Inferior parietal cortex (tissue), 1 donor: Measurements from ENCODE around the gene GRID1.
"Not testable (repeated sequence)": the region's sequence is repeated elsewhere in the genome, so short reads cannot be mapped to it uniquely, and the experiment has no call there.

Experiments used
- DNase-seq: peaks from one replicate; pipeline ENCODE4 v3.0.0-alpha.2; 2016; ENCODE audit errors: extremely low spot score

The GRID1 gene

DNA sequence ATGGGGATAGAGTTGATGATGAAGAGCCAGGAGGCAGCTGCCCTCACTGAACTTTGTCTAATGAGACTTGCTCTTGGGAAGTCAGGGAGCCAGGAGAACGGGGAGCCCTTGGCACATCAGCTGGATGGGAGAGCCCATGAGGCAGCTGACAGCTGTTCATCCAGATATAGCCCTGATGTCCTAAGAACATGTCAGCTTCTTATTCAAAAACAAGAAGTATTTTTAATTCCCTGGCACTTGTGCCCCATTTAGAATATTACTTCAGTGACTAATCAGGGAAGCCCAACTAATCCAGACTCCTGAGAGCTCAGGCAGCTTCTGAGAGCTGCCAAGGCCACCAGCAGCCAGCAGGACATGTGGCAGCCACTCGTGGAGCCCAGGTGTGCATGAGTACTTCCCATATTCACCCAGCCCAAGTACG lies 363.4 kb downstream of the GRID1 start:
- no peak for DNase-seq

DNA sequence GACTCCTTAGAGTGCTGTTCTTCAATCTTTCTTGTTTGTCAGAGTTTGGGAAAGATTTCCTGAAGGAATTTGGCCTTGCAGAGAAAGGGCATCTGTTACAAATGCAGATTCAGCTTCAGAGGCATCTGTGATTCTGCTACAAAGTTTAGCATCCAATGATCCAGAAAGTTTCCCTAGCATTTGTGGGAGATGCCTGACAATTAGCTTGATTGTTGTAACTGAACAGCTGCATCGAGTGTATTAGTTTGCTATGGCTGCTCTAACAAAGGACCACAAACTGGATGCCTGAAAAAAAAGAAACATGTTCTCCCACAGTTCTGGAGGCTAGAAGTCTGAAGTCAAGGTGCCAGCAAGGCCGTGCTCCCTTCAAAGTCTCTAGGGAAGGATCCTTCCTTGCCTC lies 365.1 kb downstream of the GRID1 start:
- DNase-seq = no peak

DNA sequence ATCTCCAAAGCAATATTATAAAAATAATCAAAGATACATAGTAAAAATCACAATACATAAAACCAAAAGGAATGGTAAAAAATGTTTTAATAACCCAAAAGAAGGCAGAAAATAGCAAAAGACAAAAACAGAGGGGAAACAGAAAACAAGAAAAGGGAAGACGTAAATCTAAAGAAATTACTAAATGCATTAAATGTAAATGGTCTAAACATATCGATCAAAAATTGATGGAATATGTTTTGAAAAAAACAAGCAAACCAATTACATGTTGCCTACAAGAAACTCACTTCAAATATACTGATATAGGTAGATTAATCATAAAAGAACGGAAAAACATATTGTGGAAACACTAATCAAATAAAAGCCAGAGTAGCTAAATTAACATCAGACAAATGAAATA lies 369.1 kb downstream of the GRID1 start:
- DNase-seq = no peak

DNA sequence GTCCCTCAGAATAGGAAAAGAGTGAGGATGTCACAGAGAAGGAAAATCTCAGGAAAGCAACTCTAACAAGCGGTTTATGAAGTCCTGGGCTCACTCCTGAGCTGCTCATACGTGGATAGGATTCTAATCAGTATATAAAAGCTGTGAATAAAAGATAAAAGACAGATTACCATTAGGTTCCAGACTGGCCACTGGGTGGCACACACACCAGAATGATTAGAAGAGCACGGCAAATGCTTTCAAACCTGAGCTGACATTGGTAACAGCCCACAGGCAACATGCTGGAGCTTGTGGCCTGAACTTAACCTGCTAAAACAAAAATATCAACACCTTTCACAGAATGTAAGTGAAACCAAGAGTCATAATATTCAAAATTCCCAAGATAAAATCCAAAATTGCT lies 370.8 kb downstream of the GRID1 start:
- peak; percentile 71 for DNase-seq

DNA sequence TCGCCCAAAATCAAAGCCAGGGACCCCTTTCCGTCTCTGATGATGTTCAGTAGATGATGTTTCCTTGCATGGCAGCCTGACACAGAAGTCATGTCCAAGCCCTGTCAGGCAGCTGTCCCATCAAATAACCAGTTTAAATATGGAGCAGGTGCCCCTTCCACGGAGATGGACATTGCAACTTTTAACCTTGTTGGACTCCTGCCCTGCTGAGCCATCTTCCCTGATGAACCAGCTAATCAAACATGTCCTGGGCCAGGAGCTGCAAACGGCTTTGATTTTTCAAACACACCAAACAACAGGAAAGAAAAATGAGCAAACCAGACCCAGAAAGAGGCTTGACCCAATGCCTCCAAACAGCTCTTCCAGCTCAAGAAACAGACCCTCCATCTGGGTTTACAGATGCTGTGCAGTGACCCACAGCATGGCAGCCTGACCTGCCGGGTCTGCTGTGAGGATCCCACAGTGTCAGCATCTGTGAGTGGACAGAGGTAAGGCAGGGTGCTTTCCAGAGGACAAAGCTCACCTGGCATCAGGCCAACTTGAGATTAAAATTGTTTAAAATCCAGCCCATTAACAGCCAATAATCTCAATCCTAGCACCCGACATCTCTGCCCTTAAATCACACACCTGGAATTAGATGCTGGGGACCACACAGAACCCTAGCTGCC lies 372.6 kb downstream of the GRID1 start:
- DNase-seq = no peak

DNA sequence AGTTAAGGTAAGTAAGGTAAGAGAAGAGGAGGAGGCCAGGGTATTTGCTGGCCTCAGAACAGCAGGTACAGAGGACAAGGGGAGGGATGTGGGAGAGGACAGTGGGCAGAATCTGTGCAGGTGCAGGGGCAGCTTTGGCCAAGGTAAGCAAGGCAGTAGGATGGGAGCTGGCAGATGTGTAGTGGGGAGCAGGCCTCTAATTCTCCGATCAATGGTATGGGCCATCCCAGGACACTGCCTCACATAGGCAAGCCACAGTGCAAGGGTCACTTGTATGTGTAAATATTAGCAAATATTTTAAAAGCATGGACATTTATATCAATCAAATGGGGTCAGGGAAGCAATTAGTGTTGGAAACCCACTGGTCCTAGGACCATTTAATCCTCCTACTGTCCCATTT lies 373.5 kb downstream of the GRID1 start:
- no peak for DNase-seq

DNA sequence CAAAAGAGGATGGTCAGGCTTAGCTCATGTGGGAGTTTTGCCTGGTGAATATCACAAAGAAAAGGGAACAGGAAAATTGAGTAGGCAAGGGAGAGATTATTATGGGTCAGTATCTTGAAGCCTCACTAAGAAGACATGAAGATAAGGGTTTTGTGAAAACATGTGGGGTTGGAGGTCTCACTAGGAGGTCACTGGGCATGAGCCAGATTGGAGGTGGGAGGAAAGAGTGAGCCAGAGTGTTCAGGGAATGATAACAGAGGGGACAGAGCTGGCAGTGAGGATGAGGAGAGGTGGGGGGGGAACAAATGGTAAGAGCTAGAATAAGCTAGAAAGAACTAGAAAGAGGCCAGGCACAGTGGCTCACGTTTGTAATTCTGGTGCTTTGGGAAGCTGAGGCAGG lies 374.3 kb downstream of the GRID1 start:
- no peak for DNase-seq

DNA sequence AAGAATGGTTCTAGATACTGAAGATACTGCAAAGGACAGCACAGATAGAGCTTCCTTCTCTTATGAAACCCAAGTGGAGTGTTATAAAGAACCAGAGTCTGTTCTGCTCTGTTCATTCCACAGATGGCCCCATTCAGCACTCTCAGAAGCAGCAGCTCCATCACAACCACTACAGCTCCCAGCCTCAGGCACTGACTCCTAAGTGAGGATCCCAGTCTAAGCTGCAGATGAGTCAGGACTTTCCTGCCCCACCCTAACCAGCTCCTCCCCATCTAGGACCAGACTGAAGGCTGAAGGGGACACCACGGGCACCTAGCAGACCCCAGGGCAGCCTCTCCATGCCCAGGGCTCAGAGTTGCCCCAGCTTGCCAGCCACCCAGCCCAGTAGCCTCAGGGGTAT lies 379.8 kb downstream of the GRID1 start:
- DNase-seq = no peak

DNA sequence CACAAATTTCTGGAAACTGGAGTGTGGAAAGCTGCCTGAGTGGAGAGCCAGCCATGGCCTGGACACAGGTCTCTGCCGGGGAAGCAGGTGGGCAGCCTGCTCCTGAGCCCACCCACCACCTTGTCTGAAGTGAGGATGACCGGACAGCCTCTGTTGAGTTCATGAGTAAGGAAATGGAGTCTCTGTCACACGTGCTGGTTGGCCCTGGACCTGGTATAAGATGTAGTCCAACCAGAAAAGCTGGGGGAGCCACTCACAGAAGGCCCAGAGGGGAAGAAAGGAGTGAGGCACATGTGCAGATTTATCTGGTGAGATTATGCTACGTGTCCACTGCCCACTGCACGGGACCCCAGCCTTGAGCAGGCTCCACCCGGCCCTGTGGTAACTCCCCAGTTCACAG lies 383.5 kb downstream of the GRID1 start:
- no peak for DNase-seq

DNA sequence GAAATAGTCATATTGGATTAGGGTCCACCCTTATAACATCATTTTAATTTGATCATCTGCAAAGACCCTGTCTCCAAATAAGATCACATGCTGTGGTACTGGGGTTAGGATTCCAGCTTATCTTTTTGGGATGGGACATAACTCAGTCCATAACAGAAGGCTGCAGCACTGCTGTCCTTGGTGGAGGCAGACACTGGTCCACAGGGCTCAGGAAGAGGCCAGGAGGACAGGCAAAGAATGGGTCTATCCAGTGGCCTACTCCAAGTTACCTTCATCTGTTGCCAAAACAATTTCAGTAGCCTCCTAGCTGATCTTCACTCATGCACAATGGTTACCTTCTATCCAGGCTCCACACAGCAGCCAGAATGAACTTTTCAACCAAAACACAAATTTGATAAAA lies 387.0 kb downstream of the GRID1 start:
- no peak for DNase-seq

DNA sequence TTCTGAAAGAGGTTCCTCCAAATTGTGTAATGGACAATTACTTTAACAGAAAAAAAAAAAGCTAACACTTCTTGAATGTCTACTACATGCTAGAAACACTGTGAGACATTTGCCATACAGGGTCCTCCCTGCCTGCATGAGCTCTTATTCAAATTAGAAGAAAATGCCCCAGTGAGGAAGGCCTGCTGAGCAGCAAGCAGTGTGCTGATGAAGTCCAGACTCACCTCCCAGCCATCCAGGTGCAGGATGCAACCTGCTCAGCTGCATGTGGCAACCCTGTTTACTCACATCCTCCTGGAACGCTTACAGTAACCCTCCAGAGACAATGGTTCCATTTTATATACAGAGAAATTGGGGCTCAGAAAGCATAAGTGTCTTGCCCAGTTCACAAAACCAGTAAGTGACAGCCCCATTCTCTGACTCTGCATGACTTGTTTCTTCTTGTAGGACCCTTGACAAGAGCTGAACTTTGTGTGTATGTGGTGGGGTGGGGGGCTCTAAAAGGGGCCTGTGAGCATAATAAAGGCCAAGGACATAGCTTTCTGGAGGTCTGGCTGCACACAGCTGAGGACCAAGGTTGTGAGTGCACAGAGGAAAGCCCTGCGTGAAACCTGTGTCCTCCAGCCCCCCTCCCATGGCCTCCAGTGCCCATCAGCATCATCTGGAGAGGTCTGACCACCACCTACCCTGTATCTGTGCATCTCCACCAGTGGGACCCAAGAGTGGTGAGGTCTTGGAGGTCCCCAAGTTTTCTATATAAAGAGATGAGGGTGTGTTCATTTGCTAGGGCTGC lies 387.8 kb downstream of the GRID1 start:
- DNase-seq = no peak

DNA sequence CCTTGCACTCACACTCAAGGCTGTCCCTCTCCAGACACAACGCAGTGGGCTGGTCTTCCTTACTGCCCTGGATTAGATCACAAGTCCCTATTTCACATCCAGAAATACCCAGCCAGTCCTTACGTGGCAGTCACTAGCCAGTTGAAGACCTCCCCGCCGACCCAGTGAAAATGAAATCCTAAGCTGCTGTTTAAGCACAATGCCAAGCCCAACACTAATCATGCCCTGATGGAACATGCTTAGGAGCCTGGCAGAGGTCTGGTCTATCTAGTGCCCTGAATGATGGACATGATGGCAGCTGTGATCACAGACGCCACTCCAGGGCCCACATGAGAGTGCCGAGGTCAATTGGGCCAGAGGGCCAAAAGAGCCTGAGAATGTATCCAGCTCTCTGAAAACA lies 389.0 kb downstream of the GRID1 start:
- DNase-seq = no peak

DNA sequence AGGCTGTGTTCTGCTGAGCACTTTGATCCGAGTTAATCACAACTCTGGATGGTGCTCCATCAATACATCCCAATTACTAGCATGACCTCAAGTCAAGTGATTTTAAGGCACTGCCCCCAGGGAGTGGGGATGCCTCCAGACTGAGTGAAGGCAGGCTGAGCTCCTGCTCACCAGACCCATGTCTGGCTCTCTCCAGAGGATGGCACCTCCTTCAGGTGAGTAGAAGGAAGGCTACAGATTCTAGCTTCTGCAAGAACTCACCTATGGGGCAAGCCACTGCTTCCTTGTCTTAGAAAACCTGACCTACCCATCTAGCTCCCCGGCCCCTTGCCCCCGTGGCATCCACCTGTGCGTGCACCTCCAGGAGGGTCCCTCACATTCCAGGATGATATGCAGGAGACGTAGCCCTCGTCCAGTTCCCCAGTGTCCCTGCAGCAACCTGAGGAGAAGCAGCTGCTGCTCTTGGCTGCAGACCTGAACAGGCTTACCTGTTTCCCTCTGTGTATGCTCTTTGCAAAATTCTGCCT lies 390.3 kb downstream of the GRID1 start:
- no peak for DNase-seq

DNA sequence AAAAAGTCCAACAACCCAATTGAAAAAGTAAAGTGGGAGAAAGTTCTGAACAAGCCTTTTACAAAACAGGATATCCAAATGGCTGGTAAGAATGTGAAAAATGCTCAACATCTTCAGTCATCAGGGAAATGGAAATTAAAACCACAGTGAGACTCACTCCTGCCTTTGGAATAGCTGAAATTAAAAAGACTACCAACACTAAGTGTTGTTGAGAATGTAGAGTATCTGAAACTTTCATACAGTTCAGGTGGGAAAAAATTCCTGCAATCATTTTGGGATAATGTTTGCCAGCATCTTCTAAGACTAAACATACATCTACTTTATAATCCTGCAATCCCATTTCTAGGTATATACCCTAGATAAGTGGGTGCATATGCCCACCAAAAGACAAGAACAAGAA lies 395.1 kb downstream of the GRID1 start:
- no peak for DNase-seq

DNA sequence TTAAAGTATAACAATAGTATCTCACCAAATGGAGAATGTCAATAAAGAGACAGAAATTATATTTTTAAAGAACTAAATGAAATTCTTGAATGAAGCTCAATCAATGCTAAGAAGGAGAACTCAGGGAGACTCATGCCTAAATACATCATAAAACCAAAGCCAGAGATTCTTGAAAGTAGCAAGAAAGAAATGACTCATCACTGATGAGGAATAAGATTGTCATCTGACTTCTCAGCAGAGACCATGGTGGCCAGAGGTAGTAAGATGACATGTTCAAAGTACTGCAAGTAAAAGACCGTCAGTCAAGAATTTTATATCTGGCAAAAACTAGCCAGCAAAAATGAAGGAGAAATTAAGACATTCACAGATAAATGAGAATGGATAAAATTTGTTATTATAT lies 399.0 kb downstream of the GRID1 start:
- DNase-seq = no peak

DNA sequence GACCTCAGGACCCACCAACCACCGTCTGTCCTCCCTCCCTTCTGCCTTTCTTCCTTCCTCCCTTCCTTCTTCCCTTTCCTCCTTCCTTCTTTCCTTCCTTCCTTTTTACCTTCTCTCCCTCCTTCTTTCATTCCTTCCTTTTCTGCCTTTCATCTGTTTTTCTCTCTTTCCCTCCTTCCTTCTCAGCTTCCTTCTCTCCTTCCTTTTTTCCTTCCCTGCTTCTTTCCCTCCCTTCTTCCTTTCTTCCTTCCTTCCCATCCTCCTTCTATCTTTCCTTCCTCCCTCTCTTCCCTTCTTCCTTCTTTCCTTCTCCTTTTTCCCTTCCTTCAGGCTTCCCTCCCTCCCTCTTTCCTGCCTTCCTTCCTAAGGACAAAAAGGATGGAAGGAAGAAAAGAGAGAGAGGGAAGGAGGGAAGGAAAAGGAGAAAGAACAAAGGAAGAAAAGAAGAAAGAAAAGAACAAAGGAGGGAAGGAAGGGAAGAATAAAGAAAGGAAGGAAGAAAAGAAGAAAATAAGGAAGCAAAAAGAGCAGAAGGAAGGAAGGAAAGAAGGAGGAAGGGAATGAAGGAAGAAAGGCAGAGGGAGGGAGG lies 405.0 kb downstream of the GRID1 start:
- DNase-seq = no peak

DNA sequence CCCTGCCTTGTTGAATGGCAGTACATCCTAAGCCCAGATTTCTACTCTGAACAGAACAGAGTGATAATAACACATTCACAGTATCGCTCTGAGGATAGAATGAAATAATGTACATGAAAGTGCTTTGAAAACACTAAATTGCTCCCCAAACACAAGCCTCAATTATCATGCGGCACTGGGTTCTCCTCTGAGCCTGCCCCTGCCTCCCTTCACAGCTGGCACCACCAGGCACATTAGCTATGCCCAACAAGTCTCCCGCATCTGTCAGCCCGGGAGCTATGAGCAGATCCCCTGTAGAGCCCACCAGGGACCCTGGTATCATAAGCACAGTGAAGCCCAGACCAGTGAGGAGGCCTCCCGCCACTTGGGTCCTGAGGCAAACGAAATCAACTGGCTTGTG lies 405.5 kb downstream of the GRID1 start:
- peak; percentile 6 for DNase-seq

DNA sequence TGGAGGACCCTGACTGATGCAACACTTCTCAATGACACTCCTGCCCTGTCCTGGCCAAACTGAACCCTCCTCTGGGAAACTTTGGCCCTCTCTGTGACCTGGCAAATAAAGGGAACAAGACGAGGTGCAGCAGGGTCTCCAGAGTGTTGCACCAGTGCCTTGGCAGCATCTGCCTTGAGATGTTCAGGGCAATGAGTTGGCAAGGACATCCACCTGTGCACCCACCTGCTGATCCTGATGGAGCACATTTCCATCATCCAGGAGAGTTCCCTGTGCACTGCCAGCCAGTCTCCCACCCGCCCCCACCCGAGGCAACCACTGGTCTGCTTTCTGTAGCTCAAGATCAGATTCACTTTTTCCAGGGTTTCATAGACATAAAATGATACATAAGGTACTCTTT lies 407.4 kb downstream of the GRID1 start:
- DNase-seq = no peak

DNA sequence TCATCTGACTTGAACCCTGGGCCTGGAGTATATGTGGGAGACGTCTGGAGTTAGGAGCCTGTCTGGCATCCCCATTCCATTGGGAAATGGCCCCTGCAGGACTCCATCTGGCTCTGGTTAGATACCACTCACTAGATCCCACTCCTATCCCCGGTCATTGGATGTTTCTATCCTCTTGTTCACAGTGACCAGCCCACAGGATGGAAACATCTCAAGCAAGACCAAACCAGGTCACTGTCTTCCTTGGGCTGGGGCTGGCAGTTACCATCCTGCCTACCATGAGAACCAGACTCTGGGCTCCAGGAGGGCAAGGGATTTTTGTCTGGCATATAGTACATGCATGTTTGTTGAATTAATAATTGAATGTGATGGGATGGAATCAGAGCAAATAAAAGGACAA lies 415.7 kb downstream of the GRID1 start:
- DNase-seq = no peak

DNA sequence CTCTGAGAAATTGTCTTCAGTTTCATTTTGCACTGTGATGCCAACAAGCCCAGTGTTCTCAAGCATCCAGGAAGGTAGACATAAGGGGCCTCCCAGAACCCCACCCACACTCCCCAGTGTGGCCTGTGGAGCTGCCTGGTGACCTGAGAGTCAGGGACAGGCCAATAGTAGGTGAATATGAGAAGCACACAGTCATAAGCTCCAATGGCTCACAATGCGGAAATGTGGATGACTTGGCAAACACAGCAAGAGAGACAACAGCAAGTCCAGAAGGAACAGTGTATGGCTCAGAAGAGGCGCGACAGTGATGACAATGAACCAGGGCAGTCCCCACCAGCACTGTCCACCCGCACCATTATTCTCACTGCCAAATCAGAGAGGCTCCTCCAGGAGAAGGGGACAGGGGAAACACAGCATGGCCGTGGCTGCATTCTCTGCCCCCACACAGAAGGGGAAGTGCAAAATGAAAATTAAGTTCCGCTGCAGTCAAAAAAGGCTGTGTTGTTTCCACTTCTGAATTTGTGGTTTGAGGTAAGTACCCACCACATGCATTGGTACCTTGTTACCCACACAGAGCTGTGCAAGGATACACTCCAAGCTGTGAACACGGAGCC lies 419.8 kb downstream of the GRID1 start:
- DNase-seq = no peak

DNA sequence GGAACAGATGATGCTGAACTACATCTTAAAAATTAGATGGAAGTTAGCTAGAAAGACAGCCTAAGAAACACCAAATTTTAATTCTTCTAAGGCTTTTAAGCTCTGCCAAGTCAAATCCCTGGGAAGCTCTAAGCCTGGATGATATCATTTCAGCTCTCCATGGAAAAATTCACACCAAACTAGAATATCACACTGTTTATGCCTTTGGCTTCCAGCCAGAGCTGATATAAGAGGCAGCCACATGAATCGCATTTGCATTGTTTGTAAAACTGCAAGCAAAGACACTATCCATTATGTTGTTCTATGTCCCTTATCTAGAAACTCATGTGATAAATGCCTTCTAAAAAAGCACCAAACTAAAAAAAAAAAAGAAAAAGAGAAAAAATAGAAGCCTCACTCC lies 430.4 kb downstream of the GRID1 start:
- peak; percentile 74 for DNase-seq

DNA sequence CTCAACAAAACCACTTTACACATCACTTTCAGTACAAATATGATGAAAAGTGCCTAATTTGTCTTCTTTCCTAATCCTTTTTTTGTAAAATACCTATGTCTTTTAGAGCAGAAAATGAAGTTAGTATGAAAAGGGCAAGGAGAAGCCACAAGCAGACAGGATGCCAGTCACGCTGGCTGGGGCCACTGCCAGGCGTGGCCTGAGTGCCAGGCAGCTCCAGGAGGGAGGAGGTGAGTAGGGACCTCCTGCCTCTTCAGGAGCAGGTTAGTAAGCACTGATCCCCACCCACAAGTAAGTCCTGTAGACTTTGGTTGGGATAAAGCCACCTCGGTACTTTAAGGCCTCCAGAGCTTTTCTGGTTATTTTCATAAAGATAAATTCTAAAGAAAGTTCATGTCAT lies 432.0 kb downstream of the GRID1 start:
- no peak for DNase-seq

DNA sequence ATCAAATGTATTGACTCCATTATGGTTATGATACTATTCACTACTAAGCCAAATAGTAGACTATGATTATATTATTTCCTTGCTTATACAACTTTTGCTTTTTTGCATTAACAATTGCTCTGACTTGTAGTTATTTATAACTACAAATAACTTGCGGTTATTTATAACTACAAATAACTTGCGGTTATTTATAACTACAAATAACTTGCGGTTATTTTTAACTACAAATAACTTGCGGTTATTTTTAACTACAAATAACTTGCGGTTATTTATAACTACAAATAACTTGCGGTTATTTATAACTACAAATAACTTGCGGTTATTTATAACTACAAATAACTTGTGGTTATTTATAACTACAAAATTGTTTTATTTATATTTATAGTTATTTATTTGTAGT lies 436.6 kb downstream of the GRID1 start:
- not testable (repeated sequence) for DNase-seq
